Astrocyte of the spinal cord (primary cell): ENCODE measurements around the gene CRYBA2.

Source experiments
- DNase-seq: peaks from one replicate; pipeline ENCODE4 v3.0.0; 2011; ENCODE audit warnings: low read depth, low spot score
- H3K4me3 ChIP-seq: 2 replicates; pipeline ENCODE4 v1.5.1; 2011; ENCODE audit warnings: low read depth, mild to moderate bottlenecking, low read length, moderate library complexity
- in situ Hi-C: cut with HindIII; loops from 2 replicates; pipeline ENCODE4 v1.10.0; 2017; ENCODE audit warnings: low sequenced_read_pairs
- TF ChIP-seq, protein P1 (sequence below): IDR thresholded peaks from 2 replicates; pipeline ENCODE4 v1.5.1; 2012; ENCODE audit warnings: low read depth, mild to moderate bottlenecking, low read length, inconsistent platforms

CRYBA2 gene

DNA sequence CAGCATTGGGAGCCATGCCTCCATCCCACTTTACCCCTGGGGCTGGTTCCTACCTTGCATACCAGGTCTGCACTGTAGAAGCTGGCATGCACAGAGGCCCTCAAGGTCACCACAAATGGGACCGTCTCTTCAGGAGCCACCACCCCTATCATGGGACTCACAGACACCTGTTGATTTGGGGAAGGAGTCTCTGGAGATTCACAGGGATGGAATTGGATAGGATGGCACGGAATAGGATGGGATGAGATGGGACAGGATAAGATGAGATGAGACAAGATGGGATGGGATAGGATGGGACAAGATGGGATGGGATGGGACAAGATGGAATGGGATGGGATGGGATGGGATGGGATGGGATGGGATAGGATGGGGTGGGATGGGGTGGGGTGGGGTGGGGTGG lies 16.1 kb upstream of the CRYBA2 start:
- H3K4me3 ChIP-seq, result no peak overlapping the region
- TF ChIP-seq, protein P1, sequence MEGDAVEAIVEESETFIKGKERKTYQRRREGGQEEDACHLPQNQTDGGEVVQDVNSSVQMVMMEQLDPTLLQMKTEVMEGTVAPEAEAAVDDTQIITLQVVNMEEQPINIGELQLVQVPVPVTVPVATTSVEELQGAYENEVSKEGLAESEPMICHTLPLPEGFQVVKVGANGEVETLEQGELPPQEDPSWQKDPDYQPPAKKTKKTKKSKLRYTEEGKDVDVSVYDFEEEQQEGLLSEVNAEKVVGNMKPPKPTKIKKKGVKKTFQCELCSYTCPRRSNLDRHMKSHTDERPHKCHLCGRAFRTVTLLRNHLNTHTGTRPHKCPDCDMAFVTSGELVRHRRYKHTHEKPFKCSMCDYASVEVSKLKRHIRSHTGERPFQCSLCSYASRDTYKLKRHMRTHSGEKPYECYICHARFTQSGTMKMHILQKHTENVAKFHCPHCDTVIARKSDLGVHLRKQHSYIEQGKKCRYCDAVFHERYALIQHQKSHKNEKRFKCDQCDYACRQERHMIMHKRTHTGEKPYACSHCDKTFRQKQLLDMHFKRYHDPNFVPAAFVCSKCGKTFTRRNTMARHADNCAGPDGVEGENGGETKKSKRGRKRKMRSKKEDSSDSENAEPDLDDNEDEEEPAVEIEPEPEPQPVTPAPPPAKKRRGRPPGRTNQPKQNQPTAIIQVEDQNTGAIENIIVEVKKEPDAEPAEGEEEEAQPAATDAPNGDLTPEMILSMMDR, result no peak
- no peak for DNase-seq
- in situ Hi-C loops, result no loop called here

DNA sequence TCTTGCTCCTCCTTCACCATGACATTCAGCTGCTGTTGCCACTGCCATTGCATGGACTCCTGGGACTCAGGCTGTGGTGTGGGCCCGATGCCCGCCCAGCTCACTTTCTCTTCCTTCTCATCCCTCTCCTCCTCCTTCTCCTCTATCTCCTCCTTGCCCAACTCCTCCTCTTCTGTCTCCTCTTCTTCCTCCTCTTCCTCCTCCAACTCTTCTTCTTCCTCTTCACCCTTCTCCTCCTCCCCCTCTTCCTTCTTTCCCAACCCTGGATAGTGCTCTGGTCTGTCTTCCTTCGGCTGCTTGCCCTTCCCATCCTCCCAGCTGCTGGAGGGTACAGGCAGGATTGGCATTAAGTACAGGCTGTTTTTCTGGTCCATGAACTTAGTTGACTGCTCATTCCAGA lies 10.8 kb upstream of the CRYBA2 start:
- in situ Hi-C loops, result no loop called here
- no peak for DNase-seq
- H3K4me3 ChIP-seq, result no peak overlapping the region
- TF ChIP-seq, protein P1, result no peak

DNA sequence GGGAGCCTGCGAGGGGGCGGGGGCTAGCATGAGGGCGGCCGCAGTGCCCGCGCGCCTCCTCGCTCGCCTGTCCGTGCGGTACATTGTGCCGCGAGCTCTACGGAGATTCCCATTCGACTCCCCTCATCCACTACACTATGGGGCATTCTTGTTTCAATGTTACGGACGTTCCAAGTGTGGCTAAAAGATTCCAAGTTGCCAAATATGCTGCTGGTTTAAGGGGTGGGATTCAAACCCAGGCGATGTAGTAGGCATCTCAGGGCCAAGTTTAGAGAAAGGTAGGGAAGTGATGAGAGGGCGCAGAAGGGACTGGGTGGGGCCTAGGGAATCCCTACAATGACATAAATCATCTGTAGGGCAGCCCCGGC lies 10.0 kb upstream of the CRYBA2 start:
- no peak for DNase-seq
- TF ChIP-seq, protein P1, result no peak
- H3K4me3 ChIP-seq, result no peak overlapping the region
- in situ Hi-C loops, result no loop called here

DNA sequence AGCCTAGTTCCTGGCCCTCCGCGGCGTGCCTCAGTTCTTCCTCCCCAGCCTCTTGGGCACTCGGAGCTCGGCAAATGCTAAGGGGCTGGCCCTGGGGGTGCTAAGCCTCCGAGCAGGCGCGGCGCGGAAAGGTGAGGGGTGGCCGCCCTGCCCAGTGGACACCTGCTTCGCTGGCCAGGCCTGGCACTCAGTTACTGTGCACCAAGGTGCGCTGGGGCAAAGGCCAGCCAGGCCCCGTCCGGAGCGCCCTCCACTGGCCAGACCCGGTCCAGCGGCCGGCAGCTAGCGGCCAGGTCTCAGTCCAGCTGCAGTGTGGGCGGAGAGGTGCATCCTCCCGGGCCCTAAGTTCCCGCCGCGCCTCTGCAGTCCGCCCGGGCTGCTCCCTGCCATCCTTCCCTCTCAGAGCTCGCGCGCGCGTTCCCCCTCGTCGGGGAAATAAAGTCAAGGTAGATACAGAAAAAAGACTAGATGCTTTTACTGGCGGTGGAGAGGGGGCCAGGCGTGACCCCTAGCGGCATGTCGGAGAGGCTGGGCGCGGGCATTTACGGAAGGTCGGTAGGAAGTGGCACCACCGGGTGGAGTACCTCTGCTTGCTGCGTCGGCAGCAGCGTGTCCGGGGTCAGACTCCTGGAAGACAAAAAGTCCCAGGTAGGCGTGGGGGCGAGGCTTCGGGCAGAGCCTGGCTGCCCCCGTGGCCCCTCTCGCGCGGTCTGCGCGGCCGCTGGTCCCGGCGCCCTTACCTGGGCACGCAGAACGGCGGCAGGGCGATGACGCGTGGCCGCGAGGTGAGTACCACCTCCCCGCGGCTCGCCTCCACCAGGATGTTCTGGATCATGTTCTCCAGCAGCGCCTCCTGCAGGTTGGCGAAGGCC lies 9.4 kb upstream of the CRYBA2 start:
- H3K4me3 ChIP-seq, result no peak overlapping the region
- TF ChIP-seq, protein P1, result peak; percentile 34
- DNase-seq, result no peak
- in situ Hi-C loops, result no loop called here

DNA sequence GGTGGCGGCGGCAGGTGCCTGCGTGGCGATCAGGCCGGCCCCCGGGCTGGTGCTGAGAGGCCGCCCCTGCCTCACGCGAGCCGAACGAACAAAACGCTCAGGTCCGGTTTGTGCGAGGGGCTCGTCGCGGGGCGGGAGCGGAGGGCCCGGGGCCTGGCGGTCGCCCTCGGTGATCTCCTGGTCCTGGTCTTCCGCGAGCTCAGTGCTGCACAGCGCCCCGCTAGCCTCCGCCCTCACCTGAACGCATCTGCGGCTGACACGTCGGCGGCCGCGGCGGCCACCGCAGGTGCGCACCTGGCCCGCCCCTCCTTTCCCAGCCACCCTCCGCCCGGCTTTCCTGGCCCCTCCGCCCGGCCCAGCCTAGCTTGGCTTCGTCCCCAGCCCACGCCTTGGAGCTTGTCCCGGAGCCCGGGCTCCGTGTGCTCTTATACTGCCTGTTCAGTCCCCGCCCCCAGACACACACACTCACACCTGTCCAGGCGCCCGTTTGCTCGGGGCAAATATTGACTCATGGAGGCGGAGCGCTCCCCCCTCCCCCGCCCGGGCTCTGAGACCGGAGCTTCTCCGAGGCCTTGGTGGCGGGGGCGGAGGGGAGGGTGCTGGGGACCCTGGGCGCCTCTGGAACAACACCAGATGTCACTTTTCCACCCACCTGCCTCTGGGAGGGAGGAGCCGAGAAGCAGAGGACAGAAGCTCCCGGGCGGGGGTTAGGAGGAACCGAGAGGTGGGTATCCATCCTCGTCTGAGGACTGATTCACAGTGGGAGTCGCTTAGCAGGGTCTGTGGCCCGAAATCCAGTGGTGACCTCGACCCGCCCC lies 8.6 kb upstream of the CRYBA2 start:
- H3K4me3 ChIP-seq, result no peak overlapping the region
- in situ Hi-C loops, result no loop called here
- no peak for DNase-seq
- TF ChIP-seq, protein P1, result no peak

DNA sequence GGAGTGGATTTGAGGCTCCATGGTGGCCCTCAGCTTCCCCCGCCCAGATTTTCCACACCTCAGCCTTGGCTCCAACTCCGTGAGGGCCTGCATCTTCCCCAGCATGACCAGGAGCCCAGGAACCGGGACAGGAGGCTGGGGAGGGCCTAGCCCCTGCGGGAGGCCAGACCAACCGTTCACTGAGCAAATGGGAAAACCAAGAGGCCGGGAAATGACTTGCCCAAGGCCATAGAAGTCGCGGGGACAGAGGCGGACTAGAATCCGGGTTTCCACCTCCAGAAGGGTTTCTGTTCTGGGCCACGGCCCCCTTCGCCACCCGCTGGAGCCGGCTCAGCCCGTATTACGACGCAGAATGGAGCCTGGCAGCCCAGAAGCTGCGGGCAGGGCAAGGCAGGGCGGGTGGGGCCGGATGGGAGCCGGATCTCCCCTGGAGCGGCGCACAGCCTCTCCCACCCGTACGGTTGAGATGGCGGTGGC lies 7.9 kb upstream of the CRYBA2 start:
- no peak for DNase-seq
- in situ Hi-C loops, result no loop called here
- no peak overlapping the region for H3K4me3 ChIP-seq

More for the DNA sequence above, 7.9 kb upstream of the CRYBA2 start:
- TF ChIP-seq, protein P1, result no peak
